Esophagus muscularis mucosa (tissue), 4 donors: ENCODE data around the gene BCL6B. TPM values are rescaled to one million over a fixed set of nuclear protein-coding genes. Genes with fewer than 3 reads are reported as not detected.

Experiments
- DNase-seq: peaks from one replicate; pipeline ENCODE4 v3.0.0-alpha.2; 2017; ENCODE audit errors: extremely low spot score
- H3K27ac ChIP-seq, 4 donors: fragments of 200-600 bp; sonication (generic); replicated peaks in 1 of 4; 1 replicate in 3 of 4; 2 replicates in 1 of 4; pipeline ENCODE4 v1.5.1; 2016 to 2019; ENCODE audit warnings: mild to moderate bottlenecking in 1 of 4
- H3K27me3 ChIP-seq, 4 donors: fragments of 200-600 bp; sonication (generic); one replicate each; pipeline versions ENCODE4 v1.5.1 to v1.6.0; 2016 to 2019
- H3K36me3 ChIP-seq, 4 donors: fragments of 200-600 bp; sonication (generic); one replicate each; pipeline ENCODE4 v1.5.1; 2016 to 2019
- H3K4me1 ChIP-seq, 4 donors: fragments of 200-600 bp; sonication (generic); one replicate each; pipeline ENCODE4 v1.5.1; 2016 to 2019
- H3K4me3 ChIP-seq, 4 donors: fragments of 200-600 bp; sonication (generic); 1 replicate in 2 of 4; 2 replicates in 2 of 4; pipeline ENCODE4 v1.5.1; 2016 to 2019; ENCODE audit warnings: mild to moderate bottlenecking in 4 of 4, moderate library complexity in 1 of 4
- H3K9me3 ChIP-seq, 4 donors: fragments of 200-600 bp; sonication (generic); 1 replicate in 3 of 4; 2 replicates in 1 of 4; pipeline ENCODE4 v1.5.1; 2016 to 2019
- EP300 ChIP-seq: sonication (generic); formaldehyde crosslinking; IDR thresholded peaks from one replicate; pipeline ENCODE4 v1.6.1; 2017; ENCODE audit warnings: antibody characterized with exemption
- POLR2A ChIP-seq: fragments of 450-650 bp; IDR thresholded peaks from one replicate; pipeline ENCODE4 v1.6.1; 2017; ENCODE audit warnings: antibody characterized with exemption, moderate library complexity, mild to moderate bottlenecking, low read depth
- POLR2AphosphoS5 ChIP-seq, 2 donors: sonication (generic); formaldehyde crosslinking; IDR thresholded peaks; one replicate each; pipeline ENCODE4 v1.6.1; 2017; ENCODE audit warnings: antibody characterized with exemption in 2 of 2
- WGBS: methylation state at CpG from one replicate; pipeline ENCODE4 v1.1.5; 2018; 5-methylcytosine and 5-hydroxymethylcytosine counted together
- intact Hi-C: fragments of 100-400 bp; cut with DNase I; formaldehyde crosslinking; loops from one replicate; pipeline ENCODE4 v1.15.1; 2023
- small RNA-seq, 3 donors: library from RNA; depleted of rRNA; stranded (forward); fragments of <200 nt; gene quantifications; one replicate each; pipeline ENCODE3, GENCODE V24; 2016
- total RNA-seq, 4 donors: library from RNA; depleted of rRNA; stranded (reverse); fragments of >200 nt; gene quantifications; one replicate each; pipeline versions ENCODE4 v1.1.0 to v1.2.1, GENCODE V29; 2016
- TF ChIP-seq, protein P1 (sequence below), 3 experiments: fragments of 200-600 bp in 2 of 3; fragments of 450-650 bp in 1 of 3; sonication (generic) in 2 of 3; IDR thresholded peaks; one replicate each; pipeline ENCODE4 v1.5.1; 2017 to 2019; ENCODE audit warnings: antibody characterized with exemption in 3 of 3, mild to moderate bottlenecking in 2 of 3, moderate library complexity in 1 of 3

Gene BCL6B
- total RNA-seq, 4 donors from 2014 or later: 0.83 to 5.0 (median 3.2) TPM

DNA sequence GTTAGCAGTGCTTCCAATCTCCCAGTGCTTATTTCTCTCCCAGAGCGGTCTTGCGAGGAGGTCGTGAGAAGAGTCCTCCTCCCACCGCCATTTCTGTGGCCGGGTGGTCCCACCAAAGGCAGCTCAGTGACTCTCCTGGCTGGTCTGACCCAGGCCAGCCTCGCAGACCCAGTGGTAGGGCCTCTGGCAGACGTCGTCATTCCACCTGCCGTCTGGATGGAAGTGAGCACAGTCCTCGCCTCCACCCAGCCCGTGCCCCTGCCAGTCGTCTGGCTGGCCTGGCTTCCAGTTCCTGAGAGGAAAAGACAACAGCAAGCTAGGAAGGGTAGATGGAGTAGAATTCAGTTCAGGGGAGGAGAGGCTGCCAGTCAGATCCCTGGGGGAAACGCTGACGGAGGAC lies 52.1 kb downstream of the BCL6B start:
- no peaks in the 10 kb centered on the region for H3K27me3 ChIP-seq
- no peaks in the 10 kb centered on the region for H3K9me3 ChIP-seq
- no peaks in the 10 kb centered on the region for H3K36me3 ChIP-seq
- H3K4me1 ChIP-seq: no peaks in the 10 kb centered on the region
- 90% methylated on average over 14 of the region's 14 CpGs for WGBS
- H3K4me3 ChIP-seq: no peak overlapping the region
- H3K27ac ChIP-seq: no peak overlapping the region
- no peak for DNase-seq
- TF ChIP-seq POLR2A (no peak), POLR2AphosphoS5 (IDR thresholded peaks at IDR 0.05) (no peak), EP300 (no peak)
- TF ChIP-seq, protein P1, sequence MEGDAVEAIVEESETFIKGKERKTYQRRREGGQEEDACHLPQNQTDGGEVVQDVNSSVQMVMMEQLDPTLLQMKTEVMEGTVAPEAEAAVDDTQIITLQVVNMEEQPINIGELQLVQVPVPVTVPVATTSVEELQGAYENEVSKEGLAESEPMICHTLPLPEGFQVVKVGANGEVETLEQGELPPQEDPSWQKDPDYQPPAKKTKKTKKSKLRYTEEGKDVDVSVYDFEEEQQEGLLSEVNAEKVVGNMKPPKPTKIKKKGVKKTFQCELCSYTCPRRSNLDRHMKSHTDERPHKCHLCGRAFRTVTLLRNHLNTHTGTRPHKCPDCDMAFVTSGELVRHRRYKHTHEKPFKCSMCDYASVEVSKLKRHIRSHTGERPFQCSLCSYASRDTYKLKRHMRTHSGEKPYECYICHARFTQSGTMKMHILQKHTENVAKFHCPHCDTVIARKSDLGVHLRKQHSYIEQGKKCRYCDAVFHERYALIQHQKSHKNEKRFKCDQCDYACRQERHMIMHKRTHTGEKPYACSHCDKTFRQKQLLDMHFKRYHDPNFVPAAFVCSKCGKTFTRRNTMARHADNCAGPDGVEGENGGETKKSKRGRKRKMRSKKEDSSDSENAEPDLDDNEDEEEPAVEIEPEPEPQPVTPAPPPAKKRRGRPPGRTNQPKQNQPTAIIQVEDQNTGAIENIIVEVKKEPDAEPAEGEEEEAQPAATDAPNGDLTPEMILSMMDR (IDR thresholded peaks at IDR 0.05): no peak
- intact Hi-C loops: no loop called here

DNA sequence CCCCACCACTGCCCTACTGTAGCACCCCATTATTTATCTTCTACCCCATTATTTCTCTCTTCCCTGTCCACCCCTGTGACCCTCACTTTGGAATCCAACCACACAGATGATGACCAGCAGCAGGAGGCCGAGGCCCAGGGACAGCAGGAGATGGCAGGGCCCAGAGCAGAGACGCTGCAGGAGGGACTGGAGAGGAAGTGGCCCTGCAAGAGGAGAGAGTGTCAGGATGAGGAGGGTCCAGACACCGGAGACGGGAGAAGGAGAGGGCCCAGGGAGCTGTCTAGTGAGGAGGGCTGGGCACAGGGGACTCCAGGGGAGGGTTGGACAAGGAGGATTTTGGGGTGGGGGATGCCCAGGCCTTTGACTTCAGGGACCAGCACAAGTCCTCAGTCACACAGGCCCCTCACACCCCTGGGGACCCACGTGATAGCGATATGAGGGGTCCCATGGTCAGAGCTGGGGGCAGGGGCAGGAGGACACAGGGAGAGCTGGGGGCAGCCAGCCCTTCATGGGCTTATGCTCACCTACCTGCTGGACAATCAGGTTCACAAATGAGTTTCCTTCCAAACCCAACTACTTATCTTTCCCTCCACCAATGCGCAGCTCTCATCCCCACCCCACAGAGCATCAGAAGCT lies 55.2 kb downstream of the BCL6B start:
- H3K4me1 ChIP-seq: peaks cover 0 to 4% (median 0%) of the 10 kb centered on the region in 4 donors
- H3K27me3 ChIP-seq: peaks cover 0 to 4% (median 0%) of the 10 kb centered on the region in 4 donors
- no peak overlapping the region for H3K27ac ChIP-seq
- no peaks in the 10 kb centered on the region for H3K36me3 ChIP-seq
- H3K4me3 ChIP-seq: peak overlapping the region in 1 of 4 donors; percentile 7
- DNase-seq: no peak
- intact Hi-C loops: no loop called here
- 79% methylated on average over 7 of the region's 7 CpGs for WGBS
- no peak for TF ChIP-seq POLR2AphosphoS5 (IDR thresholded peaks at IDR 0.05)
- no peaks in the 10 kb centered on the region for H3K9me3 ChIP-seq

DNA sequence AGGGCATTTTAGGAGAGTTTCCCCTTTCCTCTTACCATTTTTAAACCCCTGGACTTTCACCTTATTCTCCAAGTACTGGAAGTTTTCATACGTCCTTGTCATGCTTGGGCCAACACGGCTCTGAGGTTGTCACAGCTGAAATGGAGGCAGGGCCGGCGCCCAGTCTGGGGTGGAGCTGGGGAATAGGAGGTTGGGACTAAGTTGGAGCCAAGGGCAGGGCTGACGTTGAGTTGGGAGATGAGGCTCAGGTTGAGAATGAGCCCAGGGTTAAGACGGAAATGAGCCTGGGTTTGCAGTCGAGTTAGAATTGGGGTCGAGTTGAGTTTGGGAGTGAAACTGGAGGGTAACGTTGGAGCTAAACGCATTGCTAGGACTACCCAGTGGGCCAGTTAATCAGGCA lies 55.9 kb downstream of the BCL6B start:
- 88% methylated on average over 10 of the region's 10 CpGs for WGBS
- intact Hi-C loops: no loop called here
- H3K4me3 ChIP-seq: peak overlapping the region in 2 of 4 donors; percentile 7 to 9

More for the DNA sequence above, 55.9 kb downstream of the BCL6B start:
- Histone ChIP-seq H3K9me3 (no peaks in the 10 kb centered on the region), H3K27me3 (peaks cover 0 to 4% (median 0%) of the 10 kb centered on the region in 4 donors), H3K27ac (no peak overlapping the region), H3K36me3 (no peaks in the 10 kb centered on the region), H3K4me1 (peaks cover 0 to 4% (median 0%) of the 10 kb centered on the region in 4 donors)
- no peak for DNase-seq
- TF ChIP-seq, protein P1 (IDR thresholded peaks at IDR 0.05): no peak
- TF ChIP-seq POLR2A (no peak), POLR2AphosphoS5 (IDR thresholded peaks at IDR 0.05) (no peak), EP300 (no peak)

Small RNA genes within 50 kb of the gene (small RNA-seq; reads per million reads assigned to genes)
- 0 reads per million in 3 donors for gene AC120057.1

Other genes with a start within 250 kb of the BCL6B start
- under 1 TPM in 2 of 4 donors, not detected in 2; 0.33 to 0.83 TPM for gene FBXO39, start 246.8 kb upstream of the BCL6B start, total RNA-seq
- not detected for gene TEKT1, start 191.3 kb upstream of the BCL6B start, total RNA-seq
- under 1 TPM in 1 of 4 donors, not detected in 3; 0.17 TPM for gene ALOX12, start 27.0 kb upstream of the BCL6B start, total RNA-seq
- 100 to 1,000 TPM in 3 of 4 donors, 10 to 100 TPM in 1; 84.7 to 204 (median 172) TPM for gene RNASEK, start 10.4 kb upstream of the BCL6B start, total RNA-seq
- 1 to 10 TPM in 1 of 4 donors, under 1 TPM in 3; 0.19 to 1.2 (median 0.65) TPM for gene SLC16A13, start 13.0 kb downstream of the BCL6B start, total RNA-seq
- gene SLC16A11, start 21.0 kb downstream of the BCL6B start, total RNA-seq: under 1 TPM in 3 of 4 donors, not detected in 1; 0.17 to 0.99 (median 0.26) TPM
- gene CLEC10A, start 57.2 kb downstream of the BCL6B start, total RNA-seq: 10 to 100 TPM in 3 of 4 donors, 1 to 10 TPM in 1; 3.0 to 14.0 (median 13.1) TPM
- gene ASGR2, start 91.8 kb downstream of the BCL6B start, total RNA-seq: 1 to 10 TPM in 1 of 4 donors, under 1 TPM in 2, not detected in 1; 0.32 to 1.5 (median 0.42) TPM
- gene ASGR1, start 156.3 kb downstream of the BCL6B start, total RNA-seq: 1 to 10 TPM in 1 of 4 donors, under 1 TPM in 1, not detected in 2; 0.52 to 2.5 TPM
- 10 to 100 TPM; 12.3 to 21.4 (median 16.5) TPM for gene DLG4, start 196.8 kb downstream of the BCL6B start, total RNA-seq
- 100 to 1,000 TPM; 250 to 662 (median 544) TPM for gene ACADVL, start 196.9 kb downstream of the BCL6B start, total RNA-seq
- 10 to 100 TPM; 34.5 to 55.5 (median 43.7) TPM for gene DVL2, start 211.5 kb downstream of the BCL6B start, total RNA-seq
- 10 to 100 TPM; 21.6 to 38.1 (median 24.8) TPM for gene PHF23, start 216.4 kb downstream of the BCL6B start, total RNA-seq
- 100 to 1,000 TPM; 360 to 524 (median 408) TPM for gene GABARAP, start 219.4 kb downstream of the BCL6B start, total RNA-seq
- 10 to 100 TPM; 41.5 to 66.5 (median 46.6) TPM for gene CTDNEP1, start 228.7 kb downstream of the BCL6B start, total RNA-seq
- gene ELP5, start 229.2 kb downstream of the BCL6B start, total RNA-seq: 10 to 100 TPM; 24.9 to 33.3 (median 27.8) TPM
- 1 to 10 TPM; 1.7 to 3.4 (median 2.1) TPM for gene CLDN7, start 239.4 kb downstream of the BCL6B start, total RNA-seq